ENCODE measurements around the gene WNT7B. TPM values are rescaled to one million over a fixed set of nuclear protein-coding genes. Genes with fewer than 3 reads are reported as not detected.
"Not testable (repeated sequence)": the region's sequence is repeated elsewhere in the genome, so short reads cannot be mapped to it uniquely, and the experiment has no call there.

WNT7B gene
- total RNA-seq, 2 donors from 2014 or later: not detected

GRCh38 chr22:46012182-46012880 lies 35.4 kb upstream of the WNT7B start:
- ATAC-seq (no peak), DNase-seq (no peak)
- peak overlapping the region; percentile 50 for H3K4me3 Mint-ChIP-seq
- H3K27me3 Mint-ChIP-seq: no peaks in the 10 kb centered on the region
- no peaks in the 10 kb centered on the region for H3K36me3 Mint-ChIP-seq (ENCODE audit: low read depth)
- H3K27ac Mint-ChIP-seq: no peak overlapping the region
- H3K9me3 ChIP-seq (ENCODE audit: control insufficient read depth, low read length, poor library complexity, severe bottlenecking): no peaks in the 10 kb centered on the region
- H3K4me1 Mint-ChIP-seq: peaks cover 5% of the 10 kb centered on the region

GRCh38 chr22:46011627-46012181 lies 34.7 kb upstream of the WNT7B start:
- no peaks in the 10 kb centered on the region for H3K9me3 ChIP-seq (ENCODE audit: control insufficient read depth, low read length, poor library complexity, severe bottlenecking)
- Mint-ChIP-seq H3K4me1 (peaks cover 5% of the 10 kb centered on the region), H3K27me3 (no peaks in the 10 kb centered on the region), H3K4me3 (peak overlapping the region; percentile 50), H3K27ac (no peak overlapping the region), H3K36me3 (ENCODE audit: low read depth) (no peaks in the 10 kb centered on the region)
- DNase-seq (no peak), ATAC-seq (no peak)

- H3K9me3 ChIP-seq (ENCODE audit: control insufficient read depth, low read length, poor library complexity, severe bottlenecking): no peaks in the 10 kb centered on the region
- H3K36me3 Mint-ChIP-seq (ENCODE audit: low read depth): no peaks in the 10 kb centered on the region
- ATAC-seq (no peak), DNase-seq (no peak)
- peaks cover 7% of the 10 kb centered on the region for H3K4me1 Mint-ChIP-seq
- no peak overlapping the region for H3K4me3 Mint-ChIP-seq
- no peak overlapping the region for H3K27ac Mint-ChIP-seq
- H3K27me3 Mint-ChIP-seq: no peaks in the 10 kb centered on the region
Measured at GRCh38 chr22:46010951-46011626, 34.1 kb upstream of the WNT7B start.

GRCh38 chr22:46010207-46010867 lies 33.4 kb upstream of the WNT7B start:
- Mint-ChIP-seq H3K27me3 (no peaks in the 10 kb centered on the region), H3K27ac (no peak overlapping the region), H3K4me1 (peaks cover 8% of the 10 kb centered on the region), H3K4me3 (no peak overlapping the region), H3K36me3 (ENCODE audit: low read depth) (no peaks in the 10 kb centered on the region)
- ATAC-seq (no peak), DNase-seq (no peak)
- no peaks in the 10 kb centered on the region for H3K9me3 ChIP-seq (ENCODE audit: control insufficient read depth, low read length, poor library complexity, severe bottlenecking)

GRCh38 chr22:46009730-46010129 lies 32.8 kb upstream of the WNT7B start:
- H3K4me1 Mint-ChIP-seq: peaks cover 5% of the 10 kb centered on the region
- DNase-seq (no peak), ATAC-seq (no peak)
- no peak overlapping the region for H3K4me3 Mint-ChIP-seq
- H3K36me3 Mint-ChIP-seq (ENCODE audit: low read depth): no peaks in the 10 kb centered on the region
- H3K9me3 ChIP-seq (ENCODE audit: control insufficient read depth, low read length, poor library complexity, severe bottlenecking): no peaks in the 10 kb centered on the region
- no peaks in the 10 kb centered on the region for H3K27me3 Mint-ChIP-seq
- no peak overlapping the region for H3K27ac Mint-ChIP-seq

GRCh38 chr22:46008836-46009596 lies 32.1 kb upstream of the WNT7B start:
- Mint-ChIP-seq H3K4me3 (no peak overlapping the region), H3K27ac (no peak overlapping the region), H3K27me3 (no peaks in the 10 kb centered on the region), H3K36me3 (ENCODE audit: low read depth) (no peaks in the 10 kb centered on the region), H3K4me1 (peaks cover 8% of the 10 kb centered on the region)
- H3K9me3 ChIP-seq (ENCODE audit: control insufficient read depth, low read length, poor library complexity, severe bottlenecking): no peaks in the 10 kb centered on the region
- DNase-seq (no peak), ATAC-seq (no peak)

GRCh38 chr22:46008291-46008690 lies 31.3 kb upstream of the WNT7B start:
- Mint-ChIP-seq H3K4me1 (peaks cover 8% of the 10 kb centered on the region), H3K4me3 (no peak overlapping the region), H3K36me3 (ENCODE audit: low read depth) (no peaks in the 10 kb centered on the region), H3K27ac (no peak overlapping the region), H3K27me3 (no peaks in the 10 kb centered on the region)
- H3K9me3 ChIP-seq (ENCODE audit: control insufficient read depth, low read length, poor library complexity, severe bottlenecking): no peaks in the 10 kb centered on the region
- ATAC-seq: no peak
- DNase-seq: no peak

- H3K4me1 Mint-ChIP-seq: peaks cover 6% of the 10 kb centered on the region
- H3K27me3 Mint-ChIP-seq: no peaks in the 10 kb centered on the region
Measured at GRCh38 chr22:46007848-46008261, 30.9 kb upstream of the WNT7B start.

GRCh38 chr22:46007003-46007847 lies 30.3 kb upstream of the WNT7B start:
- ATAC-seq (peak; percentile 30), DNase-seq (no peak)
- no peak overlapping the region for H3K4me3 Mint-ChIP-seq
- no peak overlapping the region for H3K27ac Mint-ChIP-seq
- no peaks in the 10 kb centered on the region for H3K36me3 Mint-ChIP-seq (ENCODE audit: low read depth)
- no peaks in the 10 kb centered on the region for H3K27me3 Mint-ChIP-seq
- peaks cover 6% of the 10 kb centered on the region for H3K4me1 Mint-ChIP-seq
- H3K9me3 ChIP-seq (ENCODE audit: control insufficient read depth, low read length, poor library complexity, severe bottlenecking): no peaks in the 10 kb centered on the region

More at GRCh38 chr22:46007848-46008261, 30.9 kb upstream of the WNT7B start:
- H3K9me3 ChIP-seq (ENCODE audit: control insufficient read depth, low read length, poor library complexity, severe bottlenecking): no peaks in the 10 kb centered on the region
- Mint-ChIP-seq H3K27ac (no peak overlapping the region), H3K36me3 (ENCODE audit: low read depth) (no peaks in the 10 kb centered on the region), H3K4me3 (no peak overlapping the region)
- ATAC-seq (no peak), DNase-seq (no peak)

- Mint-ChIP-seq H3K4me1 (peaks cover 6% of the 10 kb centered on the region), H3K27ac (no peak overlapping the region)
Measured at GRCh38 chr22:46006379-46007002, 29.5 kb upstream of the WNT7B start.

GRCh38 chr22:46005116-46005705 lies 28.2 kb upstream of the WNT7B start:
- DNase-seq; H3K9me3 ChIP-seq (ENCODE audit: control insufficient read depth, low read length, poor library complexity, severe bottlenecking); ATAC-seq; H3K4me1 Mint-ChIP-seq; H3K27ac Mint-ChIP-seq; H3K27me3 Mint-ChIP-seq; H3K4me3 Mint-ChIP-seq; H3K36me3 Mint-ChIP-seq (ENCODE audit: low read depth): not testable (repeated sequence)

More at GRCh38 chr22:46006379-46007002, 29.5 kb upstream of the WNT7B start:
- Mint-ChIP-seq H3K36me3 (ENCODE audit: low read depth) (no peaks in the 10 kb centered on the region), H3K27me3 (no peaks in the 10 kb centered on the region), H3K4me3 (no peak overlapping the region)
- ATAC-seq (peak; percentile 92), DNase-seq (peak; percentile 74 to 92 (median 86))
- no peaks in the 10 kb centered on the region for H3K9me3 ChIP-seq (ENCODE audit: control insufficient read depth, low read length, poor library complexity, severe bottlenecking)

Data from T-helper 17 cell (primary cell).